HS-5 (cell line): ENCODE data around the gene SEMG2.

Experiments used
- DNase-seq: peaks from one replicate; pipeline ENCODE4 v3.0.0-alpha.2; 2012; ENCODE audit warnings: low read depth

Gene SEMG2

DNA sequence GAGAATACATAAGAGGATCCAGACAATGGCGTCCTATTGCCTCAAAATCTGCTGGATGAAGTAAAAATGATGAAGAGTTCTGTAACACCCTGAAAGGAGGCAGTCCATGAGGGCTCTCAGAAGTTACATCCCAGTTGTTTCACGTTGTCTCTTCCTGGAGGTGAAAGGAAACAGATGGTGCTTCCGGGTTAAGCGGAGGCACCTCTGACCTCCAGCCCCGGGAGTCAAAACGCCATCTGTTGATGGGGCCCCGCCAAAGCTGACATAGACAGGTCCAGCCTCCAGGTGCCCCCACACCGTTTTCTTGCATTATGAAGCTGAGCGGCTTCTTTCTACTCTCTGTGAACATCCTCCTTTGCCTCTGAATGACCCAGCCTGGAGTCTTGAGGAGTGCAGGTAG, 9.5 kb downstream of the SEMG2 start:
- DNase-seq, result no peak

GRCh38 chr20:45235995-45236394, 14.8 kb downstream of the SEMG2 start:
- DNase-seq, result no peak

DNA sequence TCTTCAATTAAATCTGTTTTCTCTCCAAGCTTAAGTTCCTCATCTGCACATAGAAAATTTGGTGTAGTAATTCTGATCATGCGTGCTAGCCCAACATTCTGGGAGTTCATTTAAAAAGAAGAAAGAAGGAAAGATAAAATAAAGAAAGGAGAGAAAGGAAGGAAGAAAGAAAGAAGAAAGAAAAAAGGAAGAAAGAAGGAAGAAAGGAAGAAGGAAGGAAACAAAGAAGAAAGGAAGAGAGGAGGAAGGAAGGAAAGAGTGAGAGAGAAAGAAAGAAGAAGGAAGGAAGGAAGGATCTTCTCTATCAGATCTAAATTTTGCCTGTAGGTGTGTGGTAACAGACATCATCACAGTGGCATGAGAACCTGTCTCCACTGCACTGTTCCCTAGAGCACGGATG, 17.0 kb downstream of the SEMG2 start:
- DNase-seq, result no peak

GRCh38 chr20:45246109-45246508, 24.9 kb downstream of the SEMG2 start:
- no peak for DNase-seq

GRCh38 chr20:45247865-45248264, 26.7 kb downstream of the SEMG2 start:
- DNase-seq, result no peak

DNA sequence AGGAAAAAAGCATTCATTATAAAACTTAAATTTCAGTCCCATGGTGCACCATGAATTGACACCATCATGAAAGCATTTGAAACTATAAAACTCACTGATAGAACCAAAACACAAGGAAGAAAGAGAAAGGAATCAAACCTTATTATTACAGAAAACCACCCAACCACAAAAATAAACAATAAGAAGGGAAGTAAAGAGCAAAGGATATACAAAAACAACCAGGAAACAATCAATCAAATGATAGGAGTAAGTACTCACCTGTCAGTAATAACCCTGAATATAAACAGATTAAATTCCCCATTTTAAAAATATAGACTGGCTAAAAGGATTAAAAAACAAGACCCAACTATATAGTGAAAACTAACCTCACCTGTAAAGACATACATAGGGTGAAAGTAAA, 27.4 kb downstream of the SEMG2 start:
- no peak for DNase-seq

GRCh38 chr20:45251884-45252560, 30.8 kb downstream of the SEMG2 start:
- no peak for DNase-seq

DNA sequence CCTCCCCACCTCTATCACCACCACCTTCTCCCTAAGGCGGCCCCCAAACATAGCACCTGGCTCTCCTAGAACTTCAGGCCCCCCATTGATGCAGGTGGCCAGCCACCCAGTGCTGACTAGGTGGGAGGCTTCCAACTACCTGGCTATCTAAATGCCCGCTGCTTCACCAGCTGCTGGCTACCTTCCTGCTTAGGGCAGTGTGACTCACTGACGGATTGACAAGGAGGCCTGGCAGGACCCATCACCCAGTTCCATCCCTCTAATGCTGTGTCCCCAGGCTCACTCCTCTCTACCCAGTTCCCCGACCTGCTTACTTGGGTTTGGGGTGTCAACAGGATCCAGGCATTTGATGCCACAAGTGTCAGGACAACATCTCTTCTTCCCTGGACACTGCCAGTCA, 32.1 kb downstream of the SEMG2 start:
- no peak for DNase-seq

- peak; percentile 9 for DNase-seq
These were observed 33.5 kb downstream of the SEMG2 start, which contains the start of gene SLPI for GRCh38 chr20:45254383-45255262. Gene SLPI, minus strand, starts transcription at chr20:45254564. Its CDS starts 21 bp downstream, at chr20:45254543.

- no peak for DNase-seq
These were observed 36.0 kb downstream of the SEMG2 start for GRCh38 chr20:45257161-45257560.

GRCh38 chr20:45257711-45258110, 36.5 kb downstream of the SEMG2 start:
- DNase-seq, result no peak

DNA sequence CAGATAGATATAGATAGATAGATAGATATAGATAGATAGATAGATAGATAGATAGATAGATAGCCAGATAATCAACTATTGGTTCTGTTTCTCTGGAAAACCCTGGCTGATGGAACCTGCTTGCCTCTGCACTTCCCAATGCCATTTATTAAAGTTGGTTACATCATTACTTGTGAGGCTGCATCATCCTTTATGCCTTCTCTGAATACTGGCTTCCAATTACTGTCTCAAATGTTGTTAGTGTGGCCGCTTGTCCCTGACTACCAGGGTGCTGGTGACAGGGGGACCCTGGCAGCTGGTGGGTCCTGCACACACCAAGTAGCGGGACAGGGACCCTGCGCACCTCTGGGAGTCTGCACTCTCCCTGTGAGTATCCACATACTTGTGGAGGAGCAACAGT, 37.1 kb downstream of the SEMG2 start:
- DNase-seq, result no peak

- no peak for DNase-seq
These were observed 37.5 kb downstream of the SEMG2 start for GRCh38 chr20:45258664-45259063.

DNA sequence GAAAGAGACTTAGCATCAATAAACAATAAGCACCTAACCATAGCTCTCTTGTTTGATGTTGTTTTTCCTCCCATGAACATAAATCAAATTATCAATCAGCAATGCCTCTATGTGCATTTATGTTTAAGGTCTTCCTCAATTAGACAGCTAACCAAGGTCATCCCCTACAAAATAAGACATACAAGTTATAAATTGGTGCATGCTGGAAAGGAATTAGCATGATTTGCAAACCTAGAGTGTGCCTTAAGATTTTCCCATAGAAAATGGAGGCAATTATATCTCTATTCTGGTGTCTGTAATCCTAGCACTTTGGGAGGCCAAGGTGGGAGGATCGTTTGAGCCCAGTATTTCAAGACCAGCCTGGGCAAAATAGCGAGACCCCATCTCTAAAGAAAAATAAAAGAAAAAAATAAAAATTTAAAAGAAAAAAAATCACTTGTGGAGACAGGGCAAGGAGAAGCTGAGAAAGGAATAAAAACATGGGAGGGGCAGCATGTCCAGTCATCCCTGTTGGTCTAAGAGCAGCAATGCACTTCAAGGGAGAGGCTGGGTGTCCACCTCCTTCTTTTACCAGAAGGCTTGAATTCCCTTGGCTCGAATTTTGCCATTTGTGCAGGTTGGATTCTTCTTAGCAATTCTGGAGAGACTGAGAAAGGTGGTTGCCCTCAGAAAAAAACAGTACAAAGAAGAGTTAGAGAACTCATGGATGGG, 42.5 kb downstream of the SEMG2 start:
- no peak for DNase-seq

DNA sequence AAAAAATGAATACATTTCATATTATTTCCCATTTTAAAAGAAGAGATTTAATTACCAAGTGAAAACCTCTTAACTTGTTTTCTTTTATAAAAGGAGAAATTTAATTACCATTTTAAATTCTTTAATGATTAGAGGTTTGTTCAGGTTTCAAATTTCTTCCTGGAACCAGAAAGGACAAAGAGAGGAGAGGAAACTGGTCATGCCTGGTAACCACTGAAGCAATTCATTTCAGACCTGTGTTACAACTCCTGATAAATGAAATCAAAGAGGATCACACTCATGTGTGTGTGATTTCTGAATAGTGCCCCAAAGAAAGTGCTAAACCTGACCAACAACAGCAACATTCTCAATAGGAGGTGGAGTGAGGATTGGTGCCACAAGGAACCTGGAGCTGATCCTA, 45.8 kb downstream of the SEMG2 start:
- DNase-seq, result no peak

GRCh38 chr20:45268531-45268930, 47.4 kb downstream of the SEMG2 start:
- DNase-seq, result no peak

GRCh38 chr20:45269056-45269455, 47.9 kb downstream of the SEMG2 start:
- no peak for DNase-seq

- no peak for DNase-seq
These were observed 48.6 kb downstream of the SEMG2 start for GRCh38 chr20:45269754-45270270.
